Measurements from ENCODE around the gene HOXD8.

Gene HOXD8

DNA sequence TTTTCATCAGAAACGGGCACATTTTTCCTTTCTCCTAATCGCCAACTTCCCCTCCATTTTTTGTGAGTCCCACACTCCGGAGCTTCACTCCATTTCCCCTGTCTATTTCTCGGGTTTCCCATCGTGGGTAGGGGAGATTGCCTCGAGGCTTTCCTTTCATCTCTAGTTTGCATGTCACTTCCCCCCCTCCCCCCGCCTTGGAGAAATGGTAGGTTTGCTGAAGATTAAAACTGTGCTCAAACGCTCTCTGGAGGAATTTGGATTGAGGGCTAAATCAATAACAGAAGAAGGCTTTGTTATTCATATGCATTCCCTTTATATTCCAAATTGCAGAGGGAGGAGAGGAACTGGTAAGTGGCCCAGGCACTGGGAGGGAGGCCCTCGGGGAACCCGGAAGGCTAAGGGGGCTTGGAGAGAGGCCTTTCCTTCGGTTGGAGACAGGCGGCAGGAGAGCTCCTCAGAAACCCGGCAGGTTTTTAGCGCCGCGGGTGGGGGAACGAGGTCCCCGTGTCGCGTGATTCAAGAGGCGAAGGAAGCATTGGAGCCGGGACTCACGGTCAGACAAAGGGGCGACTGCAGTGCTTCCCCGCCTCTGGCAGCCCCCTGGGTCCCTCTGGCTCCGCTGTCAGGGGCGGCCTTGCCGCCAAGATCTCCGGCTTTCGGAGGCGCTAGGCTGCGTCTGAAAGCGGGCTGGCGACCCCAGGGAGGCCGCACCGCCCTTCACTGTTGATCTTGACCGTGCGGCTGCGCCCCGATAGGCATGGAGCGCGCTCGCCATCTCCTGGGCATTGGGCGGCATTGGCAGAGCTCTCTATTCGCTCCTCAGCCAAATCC, 32.3 kb upstream of the HOXD8 start:
- peaks cover 24% of the 10 kb centered on the region for H3K4me1 Mint-ChIP-seq
- peaks cover 96% of the 10 kb centered on the region for H3K27me3 Mint-ChIP-seq (ENCODE audit: low read depth)
- no peak overlapping the region for H3K27ac Mint-ChIP-seq
- TF ChIP-seq, protein P1, sequence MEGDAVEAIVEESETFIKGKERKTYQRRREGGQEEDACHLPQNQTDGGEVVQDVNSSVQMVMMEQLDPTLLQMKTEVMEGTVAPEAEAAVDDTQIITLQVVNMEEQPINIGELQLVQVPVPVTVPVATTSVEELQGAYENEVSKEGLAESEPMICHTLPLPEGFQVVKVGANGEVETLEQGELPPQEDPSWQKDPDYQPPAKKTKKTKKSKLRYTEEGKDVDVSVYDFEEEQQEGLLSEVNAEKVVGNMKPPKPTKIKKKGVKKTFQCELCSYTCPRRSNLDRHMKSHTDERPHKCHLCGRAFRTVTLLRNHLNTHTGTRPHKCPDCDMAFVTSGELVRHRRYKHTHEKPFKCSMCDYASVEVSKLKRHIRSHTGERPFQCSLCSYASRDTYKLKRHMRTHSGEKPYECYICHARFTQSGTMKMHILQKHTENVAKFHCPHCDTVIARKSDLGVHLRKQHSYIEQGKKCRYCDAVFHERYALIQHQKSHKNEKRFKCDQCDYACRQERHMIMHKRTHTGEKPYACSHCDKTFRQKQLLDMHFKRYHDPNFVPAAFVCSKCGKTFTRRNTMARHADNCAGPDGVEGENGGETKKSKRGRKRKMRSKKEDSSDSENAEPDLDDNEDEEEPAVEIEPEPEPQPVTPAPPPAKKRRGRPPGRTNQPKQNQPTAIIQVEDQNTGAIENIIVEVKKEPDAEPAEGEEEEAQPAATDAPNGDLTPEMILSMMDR (IDR thresholded peaks at IDR 0.05; ENCODE audit: unreplicated experiment in 3 of 3) = peak; percentile 76 to 82 (median 78)
- peak overlapping the region; percentile 48 to 77 (median 60) for H3K4me3 Mint-ChIP-seq
- H3K36me3 Mint-ChIP-seq (ENCODE audit: low read depth) = no peaks in the 10 kb centered on the region
- H3K9me3 Mint-ChIP-seq = no peaks in the 10 kb centered on the region

- Mint-ChIP-seq H3K4me3 (peak overlapping the region; percentile 44 to 77 (median 48)), H3K4me1 (peaks cover 24% of the 10 kb centered on the region), H3K36me3 (ENCODE audit: low read depth) (no peaks in the 10 kb centered on the region), H3K27me3 (ENCODE audit: low read depth) (peaks cover 100% of the 10 kb centered on the region), H3K27ac (no peak overlapping the region), H3K9me3 (no peaks in the 10 kb centered on the region)
- TF ChIP-seq, protein P1 (IDR thresholded peaks at IDR 0.05; ENCODE audit: unreplicated experiment in 3 of 3) = peak in 1 of 3 experiments; percentile 22
Observed at GRCh38 chr2:176097820-176098365, 31.6 kb upstream of the HOXD8 start.

- H3K27ac Mint-ChIP-seq = no peak overlapping the region
- no peaks in the 10 kb centered on the region for H3K36me3 Mint-ChIP-seq (ENCODE audit: low read depth)
- H3K4me3 Mint-ChIP-seq = peak overlapping the region; percentile 27 to 77 (median 51)
- peaks cover 100% of the 10 kb centered on the region for H3K27me3 Mint-ChIP-seq (ENCODE audit: low read depth)
- H3K9me3 Mint-ChIP-seq = no peaks in the 10 kb centered on the region
- H3K4me1 Mint-ChIP-seq = peaks cover 24% of the 10 kb centered on the region
- TF ChIP-seq, protein P1 (IDR thresholded peaks at IDR 0.05; ENCODE audit: unreplicated experiment in 3 of 3) = no peak
Observed at GRCh38 chr2:176098366-176099158, 30.9 kb upstream of the HOXD8 start.

GRCh38 chr2:176099159-176099727, 30.3 kb upstream of the HOXD8 start:
- Mint-ChIP-seq H3K4me3 (peak overlapping the region; percentile 51 to 77 (median 65)), H3K4me1 (peaks cover 23% of the 10 kb centered on the region), H3K27ac (no peak overlapping the region), H3K36me3 (ENCODE audit: low read depth) (no peaks in the 10 kb centered on the region), H3K9me3 (no peaks in the 10 kb centered on the region), H3K27me3 (ENCODE audit: low read depth) (peaks cover 100% of the 10 kb centered on the region)
- TF ChIP-seq, protein P1 (IDR thresholded peaks at IDR 0.05; ENCODE audit: unreplicated experiment in 3 of 3) = no peak

- Mint-ChIP-seq H3K4me1 (peaks cover 26% of the 10 kb centered on the region), H3K9me3 (no peaks in the 10 kb centered on the region), H3K27ac (no peak within 1 kb of the TSS), H3K36me3 (ENCODE audit: low read depth) (no peaks in the 10 kb centered on the region), H3K27me3 (ENCODE audit: low read depth) (peaks cover 100% of the 10 kb centered on the region), H3K4me3 (peak within 1 kb of the TSS; percentile 51 to 77 (median 65))
- TF ChIP-seq, protein P1 (IDR thresholded peaks at IDR 0.05; ENCODE audit: unreplicated experiment in 3 of 3) = no peak
Observed at GRCh38 chr2:176099728-176100546, 29.6 kb upstream of the HOXD8 start, which contains the start of gene HOXD12. Gene HOXD12 (plus strand): TSS chr2:176099795. CDS start chr2:176099802, 7 bp downstream.
